Bone marrow (tissue), 2 donors: ENCODE results near the gene RBSN.
A peak's percentile ranks its signal among the peaks of the same experiment; 100 is the strongest.

ENCODE experiments used
- DNase-seq, 2 donors: peaks; one replicate each; lab custom pipeline; 2025; lab: John Stamatoyannopoulos, UW

RBSN gene

GRCh38 chr3:15056676-15057404, 42.1 kb downstream of the RBSN start:
- DNase-seq = no peak

DNA sequence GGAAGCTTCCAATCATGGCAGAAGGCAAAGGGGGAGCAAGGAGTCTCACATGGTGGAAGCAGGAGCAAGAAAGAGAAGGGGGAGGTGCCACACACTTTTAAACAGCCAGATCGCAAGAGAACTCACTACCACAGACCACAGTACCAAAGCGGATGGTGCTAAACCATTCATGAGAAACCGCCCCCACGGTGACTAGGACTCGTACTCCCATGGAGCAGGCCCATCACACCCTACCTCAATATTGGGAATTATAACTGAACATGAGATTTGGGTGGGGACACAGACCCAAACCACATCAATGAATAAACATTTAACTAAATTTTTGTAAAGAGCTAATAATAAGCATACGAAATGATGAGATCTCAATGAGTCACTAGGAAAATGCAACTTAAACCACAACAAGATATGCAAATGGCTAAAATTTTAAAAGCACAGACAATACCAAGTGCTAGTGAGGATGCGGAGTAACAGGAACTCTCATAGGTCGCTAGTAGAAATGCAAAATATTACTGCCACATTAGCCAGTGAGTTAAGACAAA, 43.9 kb downstream of the RBSN start:
- no peak for DNase-seq

DNA sequence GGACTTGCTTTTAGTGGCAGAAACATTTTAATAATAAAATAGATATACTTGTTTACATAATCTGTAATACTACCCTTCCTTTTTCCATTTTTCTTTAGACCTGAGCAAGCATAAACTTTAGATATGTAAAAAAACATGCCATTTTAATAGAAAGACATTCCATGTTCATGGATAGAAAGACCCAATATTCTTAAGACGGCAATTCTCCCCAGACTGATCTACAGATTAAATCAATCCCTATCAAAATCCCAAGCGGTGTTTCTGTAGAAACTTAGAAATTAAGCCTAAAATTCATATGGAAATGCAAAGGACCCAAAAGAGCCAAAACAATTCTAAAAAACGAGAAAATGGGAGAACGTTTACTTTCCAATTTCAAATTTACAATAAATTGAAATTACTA, 45.4 kb downstream of the RBSN start:
- no peak for DNase-seq

DNA sequence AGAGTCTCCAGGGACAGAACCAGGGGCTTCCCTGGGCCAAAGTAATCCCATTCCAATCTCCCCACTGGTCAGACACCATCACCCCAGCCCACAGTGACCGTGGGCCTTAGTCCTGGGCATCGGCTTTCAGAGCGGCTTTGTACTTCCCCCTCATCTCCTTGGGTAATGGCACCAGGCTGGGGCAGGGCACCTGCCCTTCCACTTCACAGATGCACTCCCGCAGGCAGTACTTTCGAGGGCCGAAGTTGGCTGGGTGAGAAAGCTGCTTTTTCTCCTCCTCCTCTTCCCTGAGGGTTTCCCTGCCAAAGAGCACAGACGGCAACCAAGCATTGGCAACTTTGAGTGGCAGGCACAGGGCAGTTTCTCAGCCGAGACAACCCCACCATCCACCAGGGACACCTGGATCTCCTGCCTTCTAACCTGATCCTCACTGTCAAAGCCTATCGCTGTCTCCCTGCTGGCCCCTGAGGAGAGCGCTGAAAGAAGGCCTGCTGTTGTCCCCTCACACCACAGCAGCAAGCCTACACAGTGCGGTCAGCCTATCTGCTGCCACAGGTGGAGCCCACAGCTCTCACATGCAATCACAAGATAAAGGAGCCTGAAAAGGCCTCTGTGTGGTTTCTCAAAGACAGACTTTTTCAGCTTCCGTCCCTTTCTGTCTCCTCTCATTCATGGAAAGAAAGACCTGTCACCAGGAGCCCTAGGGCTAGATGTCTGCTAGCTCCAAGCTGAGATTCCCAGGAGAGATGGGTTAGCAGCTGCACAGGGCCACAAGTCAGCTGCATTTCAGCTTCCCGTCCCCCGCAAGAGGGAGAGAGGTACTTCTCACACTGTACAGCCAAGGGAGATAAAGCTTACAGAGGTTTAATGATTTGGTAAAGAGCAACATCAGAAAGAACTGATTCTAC, 46.4 kb downstream of the RBSN start:
- DNase-seq = no peak

DNA sequence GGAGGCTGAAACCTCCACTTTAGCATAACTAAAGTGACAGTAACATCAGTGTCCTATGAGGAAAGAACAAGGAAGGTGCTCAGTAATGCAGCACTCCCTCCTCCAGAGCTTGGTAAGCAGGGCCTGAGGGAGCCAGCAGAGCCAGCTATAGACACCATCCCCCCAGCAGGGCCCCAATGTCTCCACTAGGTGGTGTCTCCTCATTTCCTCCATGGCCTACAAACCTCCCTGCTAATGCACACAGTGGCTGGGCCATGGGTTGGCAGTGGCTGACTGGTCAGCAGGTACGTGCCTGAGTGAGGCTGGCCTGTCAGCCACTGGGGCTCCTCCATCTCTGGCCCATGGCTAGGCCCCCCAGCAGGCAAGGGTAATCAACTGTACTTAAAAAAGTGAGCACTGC, 47.4 kb downstream of the RBSN start:
- DNase-seq = peak in 1 of 2 donors; percentile 19

DNA sequence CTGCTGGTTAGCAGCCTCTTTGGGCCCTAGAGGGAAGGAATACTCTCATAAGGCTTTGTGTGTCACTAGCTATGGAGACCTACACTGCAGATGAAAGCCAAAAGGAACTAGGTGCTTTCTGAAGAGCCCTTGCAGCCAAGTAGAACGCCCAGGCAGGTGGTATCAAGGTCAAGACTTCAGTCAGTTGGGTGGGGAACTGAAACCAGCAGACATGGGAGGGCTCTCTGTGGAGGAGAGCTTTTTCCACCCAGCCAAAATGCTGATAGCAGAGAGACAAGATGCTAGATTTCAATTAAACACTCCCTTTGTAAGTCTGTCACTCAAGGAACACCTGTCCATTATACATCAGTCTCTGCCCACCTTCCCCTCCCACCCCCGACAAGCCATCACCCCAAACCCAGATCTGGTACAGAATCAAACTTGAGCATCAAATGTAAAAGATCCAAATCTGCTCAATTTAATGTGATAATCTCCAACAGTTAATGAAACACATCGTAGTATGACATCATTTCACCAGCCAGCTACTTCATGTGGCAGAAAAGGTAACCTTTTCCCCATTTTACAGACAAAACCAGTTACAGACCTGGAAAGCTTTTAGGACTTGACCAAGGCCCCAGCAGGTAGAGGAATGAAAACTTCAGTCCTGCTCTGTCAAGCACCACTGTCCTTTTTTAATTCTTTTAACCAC, 48.4 kb downstream of the RBSN start:
- no peak for DNase-seq

DNA sequence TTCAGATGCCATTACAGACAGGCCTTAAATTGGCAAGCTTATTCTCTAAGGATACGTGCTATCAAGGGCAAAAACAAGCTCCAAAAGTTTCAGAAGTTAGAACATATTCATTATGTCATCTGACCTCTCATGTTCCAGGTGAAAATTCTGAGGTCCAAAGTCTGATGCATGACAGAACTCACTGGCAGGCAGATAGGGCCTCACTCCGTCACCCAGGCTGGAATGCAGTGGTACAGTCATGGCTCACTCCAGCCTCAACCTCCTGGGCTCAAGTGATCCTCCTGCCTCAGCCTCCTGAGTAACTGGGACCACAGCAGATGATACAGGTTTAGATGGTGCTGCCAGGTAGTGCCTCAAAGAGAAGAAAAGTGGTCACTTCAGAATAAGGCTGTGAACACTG, 49.4 kb downstream of the RBSN start:
- no peak for DNase-seq

- no peak for DNase-seq
These were observed 53.3 kb downstream of the RBSN start for GRCh38 chr3:15045667-15046066.

DNA sequence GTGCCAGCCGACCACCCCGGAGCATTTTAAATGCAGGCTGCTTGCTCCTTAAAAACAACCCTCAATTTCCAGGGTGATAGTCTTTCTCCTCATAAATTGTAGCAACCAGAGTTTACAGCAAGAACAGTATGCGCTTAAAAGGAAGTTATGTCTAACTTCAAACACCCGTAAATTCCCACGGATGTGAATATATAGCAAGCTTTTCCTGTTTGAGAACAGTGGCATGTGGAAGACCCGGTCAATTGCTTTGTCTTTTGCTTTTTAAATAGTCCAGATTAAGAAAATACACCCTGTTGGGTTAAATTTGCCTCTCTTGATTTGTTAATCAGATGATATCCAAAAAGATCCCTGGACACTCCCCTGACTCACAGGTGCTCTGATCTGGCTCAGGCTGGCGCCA, 54.6 kb downstream of the RBSN start:
- no peak for DNase-seq

GRCh38 chr3:15043408-15044171, 55.4 kb downstream of the RBSN start:
- DNase-seq = no peak

- no peak for DNase-seq
These were observed 56.0 kb downstream of the RBSN start for GRCh38 chr3:15042936-15043335.

DNA sequence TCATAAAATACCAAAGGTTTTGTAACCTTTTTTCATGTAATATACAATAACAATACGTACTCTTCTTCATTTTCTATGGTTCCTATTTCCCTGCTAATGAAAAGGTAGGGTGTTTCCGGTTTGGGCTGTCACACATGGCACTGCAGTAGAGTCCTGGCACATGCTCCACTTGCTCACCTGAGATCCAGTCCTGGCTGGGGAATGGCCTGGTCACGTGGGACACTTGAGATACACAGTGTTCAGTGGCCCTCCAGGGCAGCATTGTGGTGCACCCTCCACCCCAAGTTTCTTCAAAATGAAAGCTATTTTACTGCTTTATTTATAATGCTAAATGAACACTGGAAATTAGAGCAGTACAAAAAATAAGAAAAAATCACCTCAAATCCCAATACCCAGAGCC, 57.0 kb downstream of the RBSN start:
- DNase-seq = no peak

- DNase-seq = no peak
These were observed 58.1 kb downstream of the RBSN start for GRCh38 chr3:15040844-15041243.

DNA sequence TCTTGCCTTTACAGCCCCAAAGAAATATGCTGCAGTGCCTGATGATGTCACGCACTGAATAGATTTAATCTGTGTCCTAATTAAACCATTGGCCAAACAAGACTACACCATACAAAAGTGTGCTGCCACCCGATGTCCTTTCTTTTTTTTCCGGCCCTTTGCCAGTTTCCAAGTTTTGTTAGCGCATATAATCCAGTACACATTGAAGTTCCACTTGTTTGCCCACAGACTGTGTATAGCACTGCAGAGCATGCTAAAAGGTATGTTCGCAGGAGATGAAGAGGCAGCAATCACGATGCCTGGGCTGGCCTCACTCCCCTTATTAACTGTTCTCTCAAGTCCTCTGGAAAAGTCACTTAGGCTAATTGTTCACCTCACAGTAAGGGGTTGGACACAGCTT, 60.6 kb downstream of the RBSN start:
- DNase-seq = no peak

- DNase-seq = no peak
These were observed 65.8 kb downstream of the RBSN start for GRCh38 chr3:15033103-15033502.

GRCh38 chr3:15032650-15033049, 66.3 kb downstream of the RBSN start:
- no peak for DNase-seq

DNA sequence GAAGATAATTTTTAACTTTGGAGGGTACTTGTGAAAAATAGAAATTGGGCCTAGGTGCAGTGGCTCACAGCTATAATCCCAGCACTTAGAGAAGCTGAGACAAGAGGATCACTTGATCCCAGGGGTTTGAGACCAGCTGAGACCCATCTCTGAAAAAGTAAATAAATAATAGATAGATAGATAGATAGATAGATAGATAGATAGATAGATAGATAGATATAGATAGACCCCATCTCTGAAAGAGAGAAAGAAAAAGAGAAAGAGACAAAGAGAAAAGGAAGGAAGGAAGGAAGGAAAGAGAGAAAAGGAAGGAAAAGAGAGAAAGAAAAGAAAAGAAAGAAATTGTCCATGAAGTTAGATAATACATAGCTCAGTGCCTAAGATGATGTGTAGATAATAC, 69.3 kb downstream of the RBSN start:
- DNase-seq = no peak

DNA sequence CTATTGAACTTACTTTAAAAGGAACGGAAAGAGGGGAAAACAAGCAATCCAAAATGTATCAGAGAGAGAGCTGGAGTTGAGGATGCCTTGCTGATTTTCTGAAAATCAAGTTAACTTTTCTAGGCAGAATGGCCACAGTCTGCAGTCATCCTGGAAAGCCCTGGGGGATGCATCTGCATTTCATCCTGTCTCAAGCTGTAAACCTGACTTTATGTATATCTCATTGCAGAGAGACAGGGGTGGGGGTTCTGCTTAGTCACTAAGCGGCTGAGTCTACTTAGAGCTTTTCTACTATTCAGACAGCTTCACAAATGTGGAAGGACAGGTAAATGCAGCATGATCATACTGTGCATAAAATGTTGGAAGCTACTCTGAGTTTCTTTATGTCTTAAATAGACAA, 75.2 kb downstream of the RBSN start:
- no peak for DNase-seq

GRCh38 chr3:15023249-15023648, 75.7 kb downstream of the RBSN start:
- no peak for DNase-seq
